ENCODE data around the gene AQP7. TPM values are rescaled to one million over a fixed set of nuclear protein-coding genes. Genes with fewer than 3 reads are reported as not detected.

AQP7 gene
- total and polyA plus RNA-seq, 9 of the 15 experiments (the other 6 are each of a cell fraction or from before 2014, with no cell fraction given): 0.04 to 0.53 (median 0.07) TPM; not detected in 4

DNA sequence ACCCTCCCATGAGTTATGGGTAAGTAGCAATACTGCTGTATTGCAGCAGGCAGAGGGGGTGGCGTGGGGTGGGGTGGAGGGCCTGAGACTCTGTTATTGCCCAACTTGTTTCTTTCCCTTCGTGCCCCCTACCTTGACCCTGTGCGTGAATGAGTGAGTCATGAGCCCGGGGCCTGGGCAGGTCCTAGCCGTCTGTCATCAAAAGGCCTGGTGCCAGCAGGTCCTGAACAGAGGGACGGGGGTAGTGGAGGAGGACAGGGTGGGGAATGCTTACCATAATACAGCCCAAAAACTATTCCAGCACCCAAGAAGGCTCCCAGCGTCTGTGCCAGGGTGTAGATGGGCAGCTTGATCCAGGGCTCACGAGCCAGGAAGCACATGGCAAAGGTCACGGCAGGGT, 40.7 kb upstream of the AQP7 start (continued):
- TF ChIP-seq PRDM10 (IDR thresholded peaks at IDR 0.05; ENCODE audit: partially characterized antibody): no peak
- no peak for TF ChIP-seq FOXK1 (CRISPR knock-in tag; IDR thresholded peaks at IDR 0.05; ENCODE audit: borderline replicate concordance)
- no peak for TF ChIP-seq RERE (CRISPR knock-in tag; IDR thresholded peaks at IDR 0.05; ENCODE audit: borderline replicate concordance)
- TF ChIP-seq XRCC4 (IDR thresholded peaks at IDR 0.05; ENCODE audit: extremely low read depth, insufficient read depth, insufficient read length): no peak
- TF ChIP-seq CBFA2T3 (IDR thresholded peaks at IDR 0.05): no peak
